Colonic mucosa (tissue), 4 donors: Measurements from ENCODE around the gene DRAM1. TPM values are rescaled to one million over a fixed set of nuclear protein-coding genes. Genes with fewer than 3 reads are reported as not detected.

Experiments used
- DNase-seq: peaks from one replicate; pipeline ENCODE4 v3.0.0-alpha.2; 2020
- H3K27ac ChIP-seq: fragments of 200-600 bp; one replicate; pipeline ENCODE4 v1.8.0; 2021
- H3K27me3 ChIP-seq: fragments of 200-600 bp; one replicate; pipeline ENCODE4 v1.8.0; 2021
- H3K36me3 ChIP-seq: fragments of 200-600 bp; one replicate; pipeline ENCODE4 v1.8.0; 2021
- H3K4me1 ChIP-seq: fragments of 200-600 bp; one replicate; pipeline ENCODE4 v1.8.0; 2021; ENCODE audit warnings: mild to moderate bottlenecking
- H3K4me3 ChIP-seq: fragments of 200-600 bp; one replicate; pipeline ENCODE4 v1.8.0; 2021
- H3K9ac ChIP-seq, 2 donors: one replicate each; pipeline ENCODE4 v1.7.0; 2013; ENCODE audit warnings: control low read depth in 2 of 2, low read depth in 2 of 2, low read length in 2 of 2
- H3K9me3 ChIP-seq: fragments of 200-600 bp; one replicate; pipeline ENCODE4 v1.8.0; 2021
- intact Hi-C: fragments of 100-400 bp; cut with DNase I; formaldehyde crosslinking; loops from one replicate; pipeline ENCODE4 v1.14.1; 2022
- total RNA-seq, 2 donors: library from RNA; stranded (reverse); fragmentation: NEBNext Ultra II Directional in 1 of 2; extraction: Animal tissue kit (Norgen Biotek cat#: 25700) in 1 of 2; gene quantifications; one replicate each; pipeline ENCODE4 v1.2.1, GENCODE V29; 2021
- TF ChIP-seq, protein P1 (sequence below): fragments of 200-600 bp; IDR thresholded peaks from one replicate; pipeline ENCODE4 v1.8.0; 2022; ENCODE audit warnings: antibody characterized with exemption, mild to moderate bottlenecking
- donor health status: healthy.
- donor health status: DM: no; HTN: no; CAD: no.
- donor health status: DM: no; HTN: no; CAD: no.

The DRAM1 gene
- total RNA-seq, 2 donors from 2014 or later, result 4.0 to 10.0 TPM

DNA sequence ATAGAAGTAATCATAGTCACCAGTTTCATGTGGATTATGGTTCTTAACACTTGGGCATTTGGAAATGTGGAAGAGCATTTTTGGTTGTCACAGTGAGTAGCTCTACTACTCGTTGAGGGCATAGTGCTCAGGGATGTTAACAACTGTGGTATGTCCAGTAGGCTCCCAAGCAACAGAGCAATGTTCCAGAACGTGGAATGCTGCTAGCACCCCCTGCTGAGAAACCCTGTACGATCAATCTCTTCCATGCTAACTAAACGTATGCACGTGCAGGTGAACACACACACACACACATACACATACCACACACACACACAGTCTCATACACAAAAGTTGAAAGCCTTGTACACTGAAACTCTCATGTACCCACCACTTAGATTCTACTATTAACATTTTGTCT, 30.1 kb upstream of the DRAM1 start:
- TF ChIP-seq, protein P1, sequence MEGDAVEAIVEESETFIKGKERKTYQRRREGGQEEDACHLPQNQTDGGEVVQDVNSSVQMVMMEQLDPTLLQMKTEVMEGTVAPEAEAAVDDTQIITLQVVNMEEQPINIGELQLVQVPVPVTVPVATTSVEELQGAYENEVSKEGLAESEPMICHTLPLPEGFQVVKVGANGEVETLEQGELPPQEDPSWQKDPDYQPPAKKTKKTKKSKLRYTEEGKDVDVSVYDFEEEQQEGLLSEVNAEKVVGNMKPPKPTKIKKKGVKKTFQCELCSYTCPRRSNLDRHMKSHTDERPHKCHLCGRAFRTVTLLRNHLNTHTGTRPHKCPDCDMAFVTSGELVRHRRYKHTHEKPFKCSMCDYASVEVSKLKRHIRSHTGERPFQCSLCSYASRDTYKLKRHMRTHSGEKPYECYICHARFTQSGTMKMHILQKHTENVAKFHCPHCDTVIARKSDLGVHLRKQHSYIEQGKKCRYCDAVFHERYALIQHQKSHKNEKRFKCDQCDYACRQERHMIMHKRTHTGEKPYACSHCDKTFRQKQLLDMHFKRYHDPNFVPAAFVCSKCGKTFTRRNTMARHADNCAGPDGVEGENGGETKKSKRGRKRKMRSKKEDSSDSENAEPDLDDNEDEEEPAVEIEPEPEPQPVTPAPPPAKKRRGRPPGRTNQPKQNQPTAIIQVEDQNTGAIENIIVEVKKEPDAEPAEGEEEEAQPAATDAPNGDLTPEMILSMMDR, result no peak
- H3K4me1 ChIP-seq, result no peaks in the 10 kb centered on the region
- no peaks in the 10 kb centered on the region for H3K36me3 ChIP-seq
- no peak overlapping the region for H3K27ac ChIP-seq
- H3K27me3 ChIP-seq, result no peaks in the 10 kb centered on the region
- H3K9me3 ChIP-seq, result no peaks in the 10 kb centered on the region
- intact Hi-C loops, result no loop called here
- no peak overlapping the region for H3K9ac ChIP-seq
- no peak for DNase-seq
- H3K4me3 ChIP-seq, result no peak overlapping the region

DNA sequence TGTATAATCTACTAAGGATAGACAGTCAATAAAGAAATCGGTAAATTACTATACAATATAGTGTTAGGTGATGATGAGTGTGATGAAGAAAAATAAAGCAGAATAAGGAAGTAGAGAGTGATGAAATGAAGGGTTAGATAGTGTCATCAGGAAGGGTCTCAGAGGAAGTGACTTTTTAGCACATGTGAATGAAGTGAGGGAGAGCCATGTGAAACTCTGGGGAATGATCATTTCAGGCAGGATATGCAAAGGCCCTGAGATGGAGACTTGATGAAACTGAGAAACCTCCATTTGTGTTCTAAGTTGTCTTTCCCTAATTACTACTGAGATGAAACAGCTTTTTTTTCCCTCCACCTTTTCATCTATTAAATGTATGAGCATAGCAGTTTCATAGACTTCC, 27.2 kb upstream of the DRAM1 start:
- no peaks in the 10 kb centered on the region for H3K4me1 ChIP-seq
- no peak for DNase-seq
- no peaks in the 10 kb centered on the region for H3K9me3 ChIP-seq
- intact Hi-C loops, result no loop called here
- H3K4me3 ChIP-seq, result no peak overlapping the region
- TF ChIP-seq, protein P1, result no peak
- no peak overlapping the region for H3K9ac ChIP-seq
- H3K27me3 ChIP-seq, result no peaks in the 10 kb centered on the region
- no peak overlapping the region for H3K27ac ChIP-seq
- H3K36me3 ChIP-seq, result no peaks in the 10 kb centered on the region

DNA sequence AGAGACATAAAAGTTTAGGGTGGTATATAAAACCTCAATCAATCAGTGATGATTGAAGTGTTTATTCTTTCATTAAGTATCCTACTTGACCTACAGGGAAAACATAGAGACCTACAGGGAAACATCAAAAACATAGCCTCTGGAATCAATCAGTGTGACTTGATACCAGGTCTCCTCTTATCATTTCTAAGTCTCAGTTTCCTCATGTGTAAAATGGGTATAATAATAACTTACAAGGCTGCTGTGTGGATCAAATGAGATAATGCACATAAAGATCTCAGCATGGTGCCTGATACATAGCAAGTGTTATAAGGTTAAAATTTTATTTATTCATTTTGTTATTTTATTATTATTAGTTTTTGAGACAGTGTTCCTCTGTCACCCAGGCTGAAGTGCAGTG, 24.4 kb upstream of the DRAM1 start:
- DNase-seq, result no peak
- Histone ChIP-seq H3K27me3 (no peaks in the 10 kb centered on the region), H3K4me1 (no peaks in the 10 kb centered on the region), H3K27ac (no peak overlapping the region), H3K4me3 (no peak overlapping the region), H3K9ac (no peak overlapping the region), H3K9me3 (no peaks in the 10 kb centered on the region), H3K36me3 (no peaks in the 10 kb centered on the region)
- intact Hi-C loops, result no loop called here
- TF ChIP-seq, protein P1, result no peak

DNA sequence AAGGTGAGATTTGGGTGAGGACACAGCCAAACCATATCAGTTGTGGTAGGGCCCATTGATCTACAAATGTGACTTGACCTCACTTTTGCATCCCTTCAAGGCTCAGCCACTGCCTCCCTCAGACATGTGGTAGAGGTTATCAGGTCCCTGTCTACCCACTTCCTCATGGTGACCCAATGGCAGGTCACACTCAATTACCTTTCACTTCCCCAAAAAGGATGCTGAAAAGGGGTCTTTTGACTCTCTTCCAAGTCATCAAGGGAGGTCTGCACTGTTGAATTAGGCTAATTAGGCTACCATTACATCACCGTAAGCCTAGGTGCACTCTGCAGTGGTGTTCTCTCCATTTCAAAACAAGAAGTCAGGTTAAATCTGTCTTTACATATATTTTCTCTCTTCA, 22.6 kb upstream of the DRAM1 start:
- intact Hi-C loops, result no loop called here
- no peaks in the 10 kb centered on the region for H3K27me3 ChIP-seq
- H3K9me3 ChIP-seq, result no peaks in the 10 kb centered on the region
- no peak for DNase-seq
- no peak overlapping the region for H3K4me3 ChIP-seq
- H3K4me1 ChIP-seq, result no peaks in the 10 kb centered on the region
- H3K27ac ChIP-seq, result no peak overlapping the region
- H3K36me3 ChIP-seq, result no peaks in the 10 kb centered on the region
- TF ChIP-seq, protein P1, result no peak
- H3K9ac ChIP-seq, result no peak overlapping the region

DNA sequence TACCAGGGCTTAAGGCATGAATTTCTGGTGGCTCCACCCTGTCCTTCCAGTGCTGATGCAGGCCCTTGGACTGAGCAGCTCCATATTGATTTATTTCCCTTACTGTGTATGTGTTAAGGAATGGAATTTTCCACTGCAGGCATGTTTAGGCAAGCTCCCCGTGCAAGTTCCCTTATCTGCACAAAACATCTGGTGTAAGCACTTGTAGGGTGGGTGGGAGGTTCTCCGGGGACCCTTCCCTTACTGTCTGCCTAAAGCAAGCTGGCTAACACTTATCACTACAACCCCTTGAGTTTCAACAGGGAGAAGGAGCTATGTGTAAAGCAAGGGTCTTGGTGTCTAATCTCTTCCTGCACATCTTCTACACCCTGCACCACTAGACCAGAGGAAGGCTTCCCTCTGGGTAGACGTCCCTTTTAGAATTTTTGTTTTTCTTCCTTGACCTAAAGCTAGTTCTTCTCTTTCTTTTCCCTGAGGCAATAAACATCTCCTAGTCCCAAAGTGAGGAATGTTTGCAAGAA, 22.0 kb upstream of the DRAM1 start:
- no peaks in the 10 kb centered on the region for H3K4me1 ChIP-seq
- intact Hi-C loops, result no loop called here
- no peaks in the 10 kb centered on the region for H3K27me3 ChIP-seq
- TF ChIP-seq, protein P1, result no peak
- H3K36me3 ChIP-seq, result no peaks in the 10 kb centered on the region
- no peak overlapping the region for H3K27ac ChIP-seq
- no peak overlapping the region for H3K4me3 ChIP-seq
- no peak for DNase-seq
- H3K9me3 ChIP-seq, result no peaks in the 10 kb centered on the region
- no peak overlapping the region for H3K9ac ChIP-seq
